Fibroblast of lung (primary cell): ENCODE data around the gene FANK1.

ENCODE experiments used
- CTCF ChIP-seq, 2 donors: IDR thresholded peaks in 1 of 2; conservative IDR thresholded peaks in 1 of 2; 1 replicate in 1 of 2; 2 replicates in 1 of 2; pipeline ENCODE4 v1.5.1; 2011 to 2012; ENCODE audit warnings: low read length in 2 of 2, control low read depth in 1 of 2, inconsistent platforms in 1 of 2, low read depth in 1 of 2, mild to moderate bottlenecking in 1 of 2
- EZH2 ChIP-seq: IDR thresholded peaks from 2 replicates; pipeline ENCODE4 v1.5.1; 2012; ENCODE audit warnings: low read length, control low read depth, mild to moderate bottlenecking; ENCODE audit errors: missing control alignments

GRCh38 chr10:126043389-126043788 is 147.0 kb downstream of the FANK1 start:
- TF ChIP-seq EZH2 (no peak), CTCF (conservative IDR thresholded peaks at IDR 0.05 in 1 of 2, IDR thresholded peaks at IDR 0.05 in 1 of 2; ENCODE audit: low read depth in 1 of 2, low read length in 2 of 2) (no peak)
